Measurements from ENCODE around the gene HEG1.
"Not testable (repeated sequence)": the region's sequence is repeated elsewhere in the genome, so short reads cannot be mapped to it uniquely, and the experiment has no call there.

The HEG1 gene

GRCh38 chr3:124984754-124985153 lies 71.0 kb downstream of the HEG1 start:
- DNase-seq (ENCODE audit: low read depth), result no peak

GRCh38 chr3:124982855-124983254 lies 72.9 kb downstream of the HEG1 start:
- DNase-seq (ENCODE audit: low read depth), result no peak

- no peak for DNase-seq (ENCODE audit: low read depth)
Measured at GRCh38 chr3:124981472-124981871, 74.3 kb downstream of the HEG1 start.

GRCh38 chr3:124978627-124979026 lies 77.2 kb downstream of the HEG1 start:
- DNase-seq (ENCODE audit: low read depth), result no peak

- no peak for DNase-seq (ENCODE audit: low read depth)
Measured at GRCh38 chr3:124976383-124976782, 79.4 kb downstream of the HEG1 start.

- DNase-seq (ENCODE audit: low read depth), result no peak
Measured at GRCh38 chr3:124974691-124975090, 81.1 kb downstream of the HEG1 start.

GRCh38 chr3:124973290-124973689 lies 82.5 kb downstream of the HEG1 start:
- DNase-seq (ENCODE audit: low read depth), result no peak

- no peak for DNase-seq (ENCODE audit: low read depth)
Measured at GRCh38 chr3:124972457-124972856, 83.3 kb downstream of the HEG1 start.

GRCh38 chr3:124969963-124970722 lies 85.7 kb downstream of the HEG1 start:
- DNase-seq (ENCODE audit: low read depth), result no peak

- no peak for DNase-seq (ENCODE audit: low read depth)
Measured at GRCh38 chr3:124969190-124969589, 86.6 kb downstream of the HEG1 start.

- DNase-seq (ENCODE audit: low read depth), result no peak
Measured at GRCh38 chr3:124967964-124968363, 87.8 kb downstream of the HEG1 start.

- DNase-seq (ENCODE audit: low read depth), result no peak
Measured at GRCh38 chr3:124966521-124967445, 89.0 kb downstream of the HEG1 start.

- DNase-seq (ENCODE audit: low read depth), result no peak
Measured at GRCh38 chr3:124965413-124965812, 90.4 kb downstream of the HEG1 start.

GRCh38 chr3:124964387-124964786 lies 91.4 kb downstream of the HEG1 start:
- no peak for DNase-seq (ENCODE audit: low read depth)

GRCh38 chr3:124963755-124964154 lies 92.0 kb downstream of the HEG1 start:
- no peak for DNase-seq (ENCODE audit: low read depth)

GRCh38 chr3:124962403-124962940 lies 93.3 kb downstream of the HEG1 start:
- no peak for DNase-seq (ENCODE audit: low read depth)

- no peak for DNase-seq (ENCODE audit: low read depth)
Measured at GRCh38 chr3:124960698-124961097, 95.1 kb downstream of the HEG1 start.

GRCh38 chr3:124960105-124960504 lies 95.7 kb downstream of the HEG1 start:
- no peak for DNase-seq (ENCODE audit: low read depth)

- DNase-seq (ENCODE audit: low read depth), result not testable (repeated sequence)
Measured at GRCh38 chr3:124957951-124958350, 97.8 kb downstream of the HEG1 start.

GRCh38 chr3:124952282-124952855 lies 103.4 kb downstream of the HEG1 start:
- no peak for DNase-seq (ENCODE audit: low read depth)

- DNase-seq (ENCODE audit: low read depth), result no peak
Measured at GRCh38 chr3:124951511-124952281, 104.1 kb downstream of the HEG1 start.

GRCh38 chr3:124950026-124950425 lies 105.8 kb downstream of the HEG1 start:
- no peak for DNase-seq (ENCODE audit: low read depth)

All from stimulated activated CD8-positive, alpha-beta memory T cell treated with anti-CD3 and anti-CD28 coated beads, Interleukin-12 subunit alpha, Interleukin-12 subunit beta, amount 100 ng/mL, for 4 hours (primary cell).